HG02678 (cell line): ENCODE data around the gene VWF.
"Not testable (repeated sequence)": the region's sequence is repeated elsewhere in the genome, so short reads cannot be mapped to it uniquely, and the experiment has no call there.

ENCODE experiments used
- ATAC-seq: cut with Tn5 transposase; IDR thresholded peaks from one replicate; pipeline ENCODE4 v1.9.1; 2021; ENCODE audit warnings: mild to moderate bottlenecking, moderate library complexity; ENCODE audit not compliant: unreplicated experiment

Gene VWF

GRCh38 chr12:6038160-6038559 is 86.3 kb downstream of the VWF start:
- ATAC-seq, result peak; percentile 65

GRCh38 chr12:6037459-6037858 is 87.0 kb downstream of the VWF start:
- no peak for ATAC-seq

GRCh38 chr12:6036509-6036908 is 88.0 kb downstream of the VWF start:
- ATAC-seq, result no peak

GRCh38 chr12:6034596-6034995 is 89.9 kb downstream of the VWF start:
- ATAC-seq, result no peak

- ATAC-seq, result no peak
Measured at GRCh38 chr12:6033546-6033945, 90.9 kb downstream of the VWF start.

- no peak for ATAC-seq
Measured at GRCh38 chr12:6032726-6033125, 91.7 kb downstream of the VWF start.

GRCh38 chr12:6031001-6031400 is 93.5 kb downstream of the VWF start:
- ATAC-seq, result no peak

- ATAC-seq, result no peak
Measured at GRCh38 chr12:6030081-6030480, 94.4 kb downstream of the VWF start.

- ATAC-seq, result no peak
Measured at GRCh38 chr12:6029401-6029800, 95.1 kb downstream of the VWF start.

GRCh38 chr12:6026998-6027397 is 97.5 kb downstream of the VWF start:
- ATAC-seq, result no peak

GRCh38 chr12:6025703-6026298 is 98.7 kb downstream of the VWF start:
- ATAC-seq, result not testable (repeated sequence)

- ATAC-seq, result not testable (repeated sequence)
Measured at GRCh38 chr12:6024066-6024465, 100.4 kb downstream of the VWF start.

GRCh38 chr12:6020930-6021329 is 103.5 kb downstream of the VWF start:
- no peak for ATAC-seq

GRCh38 chr12:6020511-6020910 is 104.0 kb downstream of the VWF start:
- not testable (repeated sequence) for ATAC-seq

GRCh38 chr12:6019256-6019655 is 105.2 kb downstream of the VWF start:
- not testable (repeated sequence) for ATAC-seq

GRCh38 chr12:6018265-6018664 is 106.2 kb downstream of the VWF start:
- no peak for ATAC-seq

- no peak for ATAC-seq
Measured at GRCh38 chr12:6016756-6017155, 107.7 kb downstream of the VWF start.

GRCh38 chr12:6016004-6016403 is 108.5 kb downstream of the VWF start:
- not testable (repeated sequence) for ATAC-seq

- not testable (repeated sequence) for ATAC-seq
Measured at GRCh38 chr12:6015271-6015670, 109.2 kb downstream of the VWF start.

GRCh38 chr12:6010631-6011350 is 113.7 kb downstream of the VWF start:
- not testable (repeated sequence) for ATAC-seq

GRCh38 chr12:5997260-5997659 is 127.2 kb downstream of the VWF start:
- no peak for ATAC-seq

- ATAC-seq, result no peak
Measured at GRCh38 chr12:5996459-5996858, 128.0 kb downstream of the VWF start.

- no peak for ATAC-seq
Measured at GRCh38 chr12:5989621-5990020, 134.8 kb downstream of the VWF start.
